HG02588 (cell line): ENCODE data around the gene ANKRD66.
"Not testable (repeated sequence)": the region's sequence is repeated elsewhere in the genome, so short reads cannot be mapped to it uniquely, and the experiment has no call there.

Experiments used
- ATAC-seq: cut with Tn5 transposase; IDR thresholded peaks from one replicate; pipeline ENCODE4 v1.9.1; 2021; ENCODE audit warnings: mild to moderate bottlenecking, moderate library complexity; ENCODE audit not compliant: unreplicated experiment

Gene ANKRD66

GRCh38 chr6:46746696-46747095, at the start of gene ANKRD66:
Gene ANKRD66 (plus strand): TSS chr6:46746933. CDS start chr6:46751949, 5,016 bp downstream.
- ATAC-seq = no peak

GRCh38 chr6:46699970-46700369, 46.8 kb upstream of the ANKRD66 start:
- ATAC-seq = no peak

GRCh38 chr6:46704562-46704961, 42.2 kb upstream of the ANKRD66 start:
- no peak for ATAC-seq

- ATAC-seq = no peak
Measured at GRCh38 chr6:46706464-46706863, 40.3 kb upstream of the ANKRD66 start.

- ATAC-seq = no peak
Measured at GRCh38 chr6:46711491-46711890, 35.2 kb upstream of the ANKRD66 start.

GRCh38 chr6:46715141-46715540, 31.6 kb upstream of the ANKRD66 start:
- ATAC-seq = no peak

- no peak for ATAC-seq
Measured at GRCh38 chr6:46719099-46719498, 27.6 kb upstream of the ANKRD66 start.

GRCh38 chr6:46720401-46720800, 26.3 kb upstream of the ANKRD66 start:
- ATAC-seq = no peak

- ATAC-seq = no peak
Measured at GRCh38 chr6:46729787-46730326, 16.9 kb upstream of the ANKRD66 start.

GRCh38 chr6:46730921-46731461, 15.7 kb upstream of the ANKRD66 start:
- ATAC-seq = no peak

- ATAC-seq = no peak
Measured at GRCh38 chr6:46733341-46733801, 13.4 kb upstream of the ANKRD66 start.

GRCh38 chr6:46734867-46735719, 11.6 kb upstream of the ANKRD66 start, which contains the start of gene PLA2G7:
Gene PLA2G7 (minus strand): TSS chr6:46735375. CDS start chr6:46722891, 12,484 bp downstream.
- no peak for ATAC-seq

GRCh38 chr6:46735720-46736031, 11.1 kb upstream of the ANKRD66 start:
- no peak for ATAC-seq

- ATAC-seq = no peak
Measured at GRCh38 chr6:46736906-46737305, 9.8 kb upstream of the ANKRD66 start.

GRCh38 chr6:46741482-46741881, 5.3 kb upstream of the ANKRD66 start:
- ATAC-seq = no peak

- no peak for ATAC-seq
Measured at GRCh38 chr6:46741910-46742309, 4.8 kb upstream of the ANKRD66 start.

GRCh38 chr6:46743425-46744158, 3.1 kb upstream of the ANKRD66 start:
- ATAC-seq = no peak

GRCh38 chr6:46744159-46744725, 2.5 kb upstream of the ANKRD66 start:
- not testable (repeated sequence) for ATAC-seq

GRCh38 chr6:46745973-46746372, 760 bp upstream of the ANKRD66 start:
- no peak for ATAC-seq

GRCh38 chr6:46748940-46749503, 2.3 kb downstream of the ANKRD66 start:
- no peak for ATAC-seq

- ATAC-seq = no peak
Measured at GRCh38 chr6:46749731-46750130, 3.0 kb downstream of the ANKRD66 start.
